IMR-90 (cell line): ENCODE data around the gene CAPNS2. TPM values are rescaled to one million over a fixed set of nuclear protein-coding genes. Genes with fewer than 3 reads are reported as not detected.

ENCODE experiments used
- ATAC-seq: fragments of 200-7000 bp; cut with Tn5 transposase; 2 replicates; pipeline ENCODE4 v1.9.1; 2020; ENCODE audit warnings: low read depth, mild to moderate bottlenecking, moderate library complexity
- BruUV-seq: library from RNA; stranded (reverse); fragments of 400-500 nt; replicated peaks from 2 replicates; lab custom pipeline; 2021; lab: Mats Ljungman, UMichigan
- CTCF ChIA-PET: fragments of 300-600 bp; formaldehyde crosslinking; extraction: SDS; loops from one replicate; lab custom pipeline; 2021; ENCODE audit warnings: antibody characterized with exemption; lab: Yijun Ruan, JAX
- POLR2A ChIA-PET: fragments of 300-600 bp; sonication (Branson Sonifier 250); formaldehyde crosslinking; loops from one replicate; lab custom pipeline; 2022; ENCODE audit warnings: antibody characterized with exemption; ENCODE audit not compliant: unreplicated experiment; lab: Charles Lee
- DNase-seq: peaks from one replicate; pipeline ENCODE4 v3.0.0; 2013
- H2AFZ ChIP-seq: replicated peaks from 2 replicates; pipeline ENCODE3; 2013; ENCODE audit warnings: low read length, mild to moderate bottlenecking; ENCODE audit not compliant: poor library complexity
- H2AK5ac ChIP-seq: 2 replicates; pipeline ENCODE4 v1.6.1; 2013; ENCODE audit warnings: low read depth, low read length, inconsistent platforms
- H2AK9ac ChIP-seq: replicated peaks from 2 replicates; pipeline ENCODE3; 2013; ENCODE audit warnings: mild to moderate bottlenecking, low read depth, low read length, moderate library complexity; ENCODE audit not compliant: poor library complexity
- H2BK120ac ChIP-seq: 2 replicates; pipeline ENCODE4 v1.6.1; 2013; ENCODE audit warnings: low read depth, low read length, inconsistent platforms
- H2BK15ac ChIP-seq: 3 replicates; pipeline ENCODE4 v1.6.1; 2013; ENCODE audit warnings: low read depth, low read length, inconsistent platforms
- H2BK20ac ChIP-seq: 2 replicates; pipeline ENCODE4 v1.6.1; 2013; ENCODE audit warnings: low read depth, mild to moderate bottlenecking, inconsistent platforms, low read length, moderate library complexity
- H2BK5ac ChIP-seq: 2 replicates; pipeline ENCODE4 v1.6.1; 2013; ENCODE audit warnings: mild to moderate bottlenecking, low read depth, low read length, inconsistent platforms; ENCODE audit not compliant: poor library complexity, severe bottlenecking
- H3K14ac ChIP-seq: replicated peaks from 2 replicates; pipeline ENCODE4 v1.6.1; 2013; ENCODE audit warnings: low read depth, low read length, inconsistent platforms
- H3K18ac ChIP-seq: 2 replicates; pipeline ENCODE4 v1.6.1; 2013; ENCODE audit warnings: low read depth, low read length, control low read depth
- H3K23ac ChIP-seq: 2 replicates; pipeline ENCODE4 v1.6.1; 2013; ENCODE audit warnings: low read depth, low read length, inconsistent platforms
- H3K27ac ChIP-seq: 2 replicates; pipeline ENCODE4 v1.5.1; 2013; ENCODE audit warnings: mild to moderate bottlenecking, control low read depth, low read length; ENCODE audit not compliant: insufficient read depth
- H3K27me3 ChIP-seq: 2 replicates; pipeline ENCODE4 v1.6.1; 2013; ENCODE audit warnings: low read length; ENCODE audit not compliant: control insufficient read depth, insufficient read depth
- H3K36me3 ChIP-seq: 2 replicates; pipeline ENCODE4 v1.6.1; 2013; ENCODE audit warnings: low read length, mixed read lengths; ENCODE audit not compliant: control insufficient read depth, insufficient read depth
- H3K4ac ChIP-seq: 2 replicates; pipeline ENCODE4 v1.6.1; 2013; ENCODE audit warnings: low read depth, low read length, inconsistent platforms
- H3K4me1 ChIP-seq: 2 replicates; pipeline ENCODE4 v1.6.1; 2013; ENCODE audit warnings: low read length, mixed read lengths; ENCODE audit not compliant: control insufficient read depth, insufficient read depth
- H3K4me2 ChIP-seq: 2 replicates; pipeline ENCODE4 v1.6.1; 2013; ENCODE audit warnings: low read depth, mild to moderate bottlenecking, control low read depth, low read length, moderate library complexity
- H3K4me3 ChIP-seq: 2 replicates; pipeline ENCODE4 v1.5.1; 2013; ENCODE audit warnings: low read depth, mild to moderate bottlenecking, control low read depth, low read length, moderate library complexity; ENCODE audit not compliant: insufficient read depth
- H3K56ac ChIP-seq: 2 replicates; pipeline ENCODE4 v1.6.1; 2013; ENCODE audit warnings: low read length, inconsistent platforms; ENCODE audit not compliant: insufficient read depth; ENCODE audit errors: extremely low read depth
- H3K79me1 ChIP-seq, 2 experiments: 2 replicates each; pipeline ENCODE4 v1.6.1; 2013; ENCODE audit warnings: low read length in 2 of 2, inconsistent platforms in 1 of 2, low read depth in 1 of 2
- H3K9ac ChIP-seq: 2 replicates; pipeline ENCODE4 v1.6.1; 2013; ENCODE audit warnings: low read depth, low read length, control low read depth
- H3K9me1 ChIP-seq: 2 replicates; pipeline ENCODE4 v1.6.1; 2013; ENCODE audit warnings: low read length, inconsistent platforms; ENCODE audit not compliant: insufficient read depth
- H3K9me3 ChIP-seq: 2 replicates; pipeline ENCODE4 v1.6.1; 2013; ENCODE audit warnings: low read length; ENCODE audit not compliant: control insufficient read depth, insufficient read depth
- H4K20me1 ChIP-seq: 2 replicates; pipeline ENCODE4 v1.6.1; 2013; ENCODE audit warnings: low read length, inconsistent platforms; ENCODE audit not compliant: insufficient read depth
- H4K5ac ChIP-seq: 2 replicates; pipeline ENCODE4 v1.6.1; 2013; ENCODE audit warnings: mild to moderate bottlenecking, low read depth, low read length, control low read depth
- H4K8ac ChIP-seq, 2 experiments: 2 replicates each; pipeline ENCODE4 v1.6.1; 2013; ENCODE audit warnings: low read depth in 2 of 2, low read length in 2 of 2, control low read depth in 1 of 2, inconsistent platforms in 1 of 2
- H4K91ac ChIP-seq: 2 replicates; pipeline ENCODE4 v1.6.1; 2013; ENCODE audit warnings: low read depth, low read length, inconsistent platforms; ENCODE audit not compliant: insufficient read depth
- CEBPB ChIP-seq: IDR thresholded peaks from 2 replicates; pipeline ENCODE4 v1.6.1; 2012; ENCODE audit warnings: low read depth, low read length, improper control_type of control experiment
- FOS ChIP-seq: fragments of 150-350 bp; IDR thresholded peaks from 2 replicates; pipeline ENCODE4 v1.6.1; 2016; ENCODE audit warnings: low read depth, low read length
- RAD21 ChIP-seq: IDR thresholded peaks from 2 replicates; pipeline ENCODE4 v1.6.1; 2012; ENCODE audit warnings: low read length, improper control_type of control experiment
- WGBS, 2 experiments: methylation state at CpG; one replicate each; pipeline versions ENCODE4 v1.1.5 to v1.1.7; 2013; ENCODE audit warnings: missing lambda C conversion rate in 2 of 2; ENCODE audit not compliant: insufficient read length in 1 of 2; ENCODE audit errors: extremely low coverage in 2 of 2; 5-methylcytosine and 5-hydroxymethylcytosine counted together
- dilution Hi-C: fragments of 300-500 bp; cut with HindIII; formaldehyde crosslinking; loops from one replicate; pipeline ENCODE4 v1.14.3; 2018; ENCODE audit warnings: low sequenced_read_pairs; ENCODE audit not compliant: unreplicated experiment
- in situ Hi-C: fragments of 300-500 bp; cut with MboI; formaldehyde crosslinking; loops from 3 replicates; pipeline ENCODE4 v1.14.3; 2019; ENCODE audit warnings: low sequenced_read_pairs, inconsistent platforms, mixed read lengths
- intact Hi-C: fragments of 100-400 bp; cut with micrococcal nuclease; formaldehyde crosslinking; loops from 2 replicates; pipeline ENCODE4 v1.10.0; 2022
- polyA plus RNA-seq, 3 experiments: library from polyadenylated mRNA; depleted of rRNA; stranded (reverse); fragments of >200 nt; gene quantifications; 2 replicates each; pipeline ENCODE4 v1.2.3, GENCODE V29; 2012; ENCODE audit warnings: low replicate concordance in 1 of 3
- total RNA-seq: library from RNA; depleted of rRNA; stranded (reverse); fragments of >200 nt; gene quantifications from 2 replicates; pipeline ENCODE4 v1.2.3, GENCODE V29; 2012
- TF ChIP-seq, protein P1 (sequence below): fragments of 150-350 bp; IDR thresholded peaks from 2 replicates; pipeline ENCODE4 v1.6.1; 2017; ENCODE audit warnings: mild to moderate bottlenecking, antibody characterized with exemption, low read length, low read depth

The CAPNS2 gene
- total and polyA plus RNA-seq, 2 of the 4 experiments (the other 2 are of a cell fraction): 0.09 to 0.72 TPM

DNA sequence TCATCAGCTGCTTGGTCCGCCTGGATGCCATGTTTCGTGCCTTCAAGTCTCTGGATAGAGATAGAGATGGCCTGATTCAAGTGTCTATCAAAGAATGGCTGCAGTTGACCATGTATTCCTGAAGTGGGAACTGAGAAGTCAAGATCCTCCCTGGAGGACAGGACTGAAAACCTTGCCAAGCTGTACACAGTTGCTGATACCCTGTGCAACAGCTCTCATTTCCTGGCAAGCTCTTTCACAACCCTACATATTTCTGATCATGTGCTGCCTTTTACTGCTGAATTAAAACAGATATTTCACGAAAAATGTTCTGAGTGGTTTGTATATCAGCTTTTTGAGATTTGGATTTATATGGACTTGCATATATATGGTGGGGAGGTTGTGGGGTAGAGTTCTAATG is 898 bp downstream of the CAPNS2 start:
- dilution Hi-C loops (no loop called here), intact Hi-C loops (no loop called here), in situ Hi-C loops (no loop called here)
- no TSS peak for BruUV-seq
- ChIA-PET POLR2A (no interaction called here), CTCF (interaction anchor here (1.1 to 1.5 kb wide), 2 partner anchors 8 to 100 kb away, joined by 3 to 6 read pairs; no protein-coding TSS in a partner anchor)
- DNase-seq (peak; percentile 50), ATAC-seq (peak; percentile 74)
- H3K9ac ChIP-seq: no peak overlapping the region
- no peak overlapping the region for H4K8ac ChIP-seq
- no peak overlapping the region for H3K4me2 ChIP-seq
- H3K79me1 ChIP-seq: no peaks in the 10 kb centered on the region
- no peak overlapping the region for H2BK15ac ChIP-seq
- TF ChIP-seq, protein P1, sequence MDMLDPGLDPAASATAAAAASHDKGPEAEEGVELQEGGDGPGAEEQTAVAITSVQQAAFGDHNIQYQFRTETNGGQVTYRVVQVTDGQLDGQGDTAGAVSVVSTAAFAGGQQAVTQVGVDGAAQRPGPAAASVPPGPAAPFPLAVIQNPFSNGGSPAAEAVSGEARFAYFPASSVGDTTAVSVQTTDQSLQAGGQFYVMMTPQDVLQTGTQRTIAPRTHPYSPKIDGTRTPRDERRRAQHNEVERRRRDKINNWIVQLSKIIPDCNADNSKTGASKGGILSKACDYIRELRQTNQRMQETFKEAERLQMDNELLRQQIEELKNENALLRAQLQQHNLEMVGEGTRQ: peak; percentile 20; the same call in 1 of the 2 replicates
- TF ChIP-seq CEBPB (peak; percentile 63), RAD21 (no peak), FOS (no peak)
- H4K5ac ChIP-seq: no peak overlapping the region
- H4K20me1 ChIP-seq: no peaks in the 10 kb centered on the region
- no peaks in the 10 kb centered on the region for H3K9me1 ChIP-seq
- no peak overlapping the region for H3K23ac ChIP-seq
- H3K4me1 ChIP-seq: 0 out of 2 replicates have a peak, but pooled peaks cover 3% of the 10 kb centered on the region
- no peaks in the 10 kb centered on the region for H3K9me3 ChIP-seq
- H4K91ac ChIP-seq: no peak overlapping the region
- no peak overlapping the region for H3K18ac ChIP-seq
- no peak overlapping the region for H2BK5ac ChIP-seq
- no peak overlapping the region for H2AK5ac ChIP-seq
- no peak overlapping the region for H3K14ac ChIP-seq
- 100% methylated on average over 1 of the region's 3 CpGs; no CpG with 5 or more reads in 1 of the 2 experiments for WGBS, 2 experiments
- H3K27ac ChIP-seq: no peak overlapping the region
- H2BK20ac ChIP-seq: no peak overlapping the region
- no peak overlapping the region for H2BK120ac ChIP-seq
- no peak overlapping the region for H2AFZ ChIP-seq
- no peaks in the 10 kb centered on the region for H3K36me3 ChIP-seq
- no peak overlapping the region for H2AK9ac ChIP-seq
- H3K4ac ChIP-seq: no peak overlapping the region
- H3K4me3 ChIP-seq: no peak overlapping the region
- H3K27me3 ChIP-seq: no peaks in the 10 kb centered on the region
- no peak overlapping the region for H3K56ac ChIP-seq
